K562 (cell line): ENCODE results near the gene PRRG4. TPM values are rescaled to one million over a fixed set of nuclear protein-coding genes. Genes with fewer than 3 reads are reported as not detected.
A peak's percentile ranks its signal among the peaks of the same experiment; 100 is the strongest.
"Not testable (repeated sequence)": the region's sequence is repeated elsewhere in the genome, so short reads cannot be mapped to it uniquely, and the experiment has no call there.

Experiments
- ATAC-seq: fragments of 200-7000 bp; cut with Tn5 transposase; 3 replicates; pipeline ENCODE4 v1.9.1; 2020; ENCODE audit warnings: moderate library complexity
- BruUV-seq: library from RNA; stranded (reverse); fragments of 400-500 nt; replicated peaks from 2 replicates; lab custom pipeline; 2021; lab: Mats Ljungman, UMichigan
- CTCF ChIA-PET: fragments of 300-600 bp; formaldehyde crosslinking; extraction: SDS; loops from one replicate; lab custom pipeline; 2021; ENCODE audit warnings: low intra/inter-chr PET ratio; lab: Yijun Ruan, JAX
- POLR2A ChIA-PET: fragments of 300-600, 350-650 bp; sonication (Branson Sonifier 250); formaldehyde crosslinking; extraction: SDS; loops from one replicate; lab custom pipeline; 2021; ENCODE audit warnings: antibody characterized with exemption, inconsistent platforms; lab: Yijun Ruan, JAX
- DNase-seq, 4 experiments: peaks; one replicate each; pipeline versions ENCODE4 v3.0.0 to v3.0.0-alpha.2; 2011 to 2018; ENCODE audit warnings: low spot score in 3 of 4, mixed read lengths in 3 of 4; ENCODE audit errors: extremely low read depth in 1 of 4
- FAIRE-seq: peaks from 2 replicates; lab custom pipeline; 2011; peaks lifted over from hg19 to GRCh38; lab: Jason Lieb, UNC
- H2AFZ ChIP-seq: 2 replicates; pipeline ENCODE4 v1.6.0; 2011; ENCODE audit warnings: low read depth, low read length, control low read depth, inconsistent platforms
- H3K27ac ChIP-seq: fragments of 200-600 bp; 3 replicates; pipeline ENCODE4 v1.8.0; 2011; ENCODE audit warnings: low read depth, mild to moderate bottlenecking, control low read depth, inconsistent platforms, low read length, moderate library complexity, mixed read lengths; ENCODE audit errors: extremely low read depth
- H3K27me3 ChIP-seq, 2 experiments: fragments of 300-600 bp in 1 of 2; 2 replicates in 1 of 2; 3 replicates in 1 of 2; pipeline versions ENCODE4 v1.6.0 to v1.8.0; 2011; ENCODE audit warnings: inconsistent platforms in 2 of 2, low read length in 2 of 2, mild to moderate bottlenecking in 1 of 2, mixed read lengths in 1 of 2, moderate library complexity in 1 of 2; ENCODE audit not compliant: control insufficient read depth in 2 of 2, insufficient read depth in 2 of 2
- H3K36me3 ChIP-seq: fragments of 300-600 bp; 3 replicates; pipeline ENCODE4 v1.8.0; 2011; ENCODE audit warnings: mild to moderate bottlenecking, low read length, inconsistent platforms; ENCODE audit not compliant: control insufficient read depth, insufficient read depth
- H3K4me1 ChIP-seq, 2 experiments: fragments of 200-600 bp in 1 of 2; replicated peaks in 1 of 2; 2 replicates in 1 of 2; 3 replicates in 1 of 2; pipeline versions ENCODE4 v1.5.1 to v1.8.0; 2011; ENCODE audit warnings: inconsistent platforms in 2 of 2, low read length in 2 of 2, mild to moderate bottlenecking in 1 of 2, mixed read lengths in 1 of 2, moderate library complexity in 1 of 2; ENCODE audit not compliant: control insufficient read depth in 2 of 2, insufficient read depth in 2 of 2
- H3K4me2 ChIP-seq: 2 replicates; pipeline ENCODE4 v1.6.1; 2011; ENCODE audit warnings: low read length, control low read depth, inconsistent platforms, mixed read lengths; ENCODE audit not compliant: insufficient read depth
- H3K4me3 ChIP-seq: fragments of 200-600 bp; sonication (generic), shearing (Covaris generic); 2 replicates; pipeline ENCODE4 v1.5.1; 2016; ENCODE audit warnings: control low read depth, inconsistent platforms
- H3K79me2 ChIP-seq: fragments of 200-600 bp; 3 replicates; pipeline ENCODE4 v1.8.0; 2011; ENCODE audit warnings: low read length, inconsistent platforms; ENCODE audit not compliant: control insufficient read depth, insufficient read depth
- H3K9ac ChIP-seq, 2 experiments: 2 replicates each; pipeline versions ENCODE4 v1.6.0 to v1.6.1; 2011; ENCODE audit warnings: low read depth in 2 of 2, low read length in 2 of 2, control low read depth in 1 of 2, inconsistent platforms in 1 of 2, mild to moderate bottlenecking in 1 of 2, mixed read lengths in 1 of 2; ENCODE audit not compliant: insufficient read depth in 1 of 2
- H3K9me1 ChIP-seq: one replicate; pipeline ENCODE4 v1.6.0; 2011; ENCODE audit warnings: inconsistent platforms, mild to moderate bottlenecking, low read length, moderate library complexity; ENCODE audit not compliant: control insufficient read depth, insufficient read depth
- H3K9me3 ChIP-seq: replicated peaks from 2 replicates; pipeline ENCODE4 v1.5.1; 2011; ENCODE audit warnings: low read depth, low read length, inconsistent platforms; ENCODE audit not compliant: control insufficient read depth, insufficient read depth
- H4K20me1 ChIP-seq: replicated peaks from 2 replicates; pipeline ENCODE4 v1.6.1; 2011; ENCODE audit warnings: low read length, inconsistent platforms, mixed read lengths; ENCODE audit not compliant: control insufficient read depth, insufficient read depth
- CEBPZ ChIP-seq: fragments of 150-350 bp; IDR thresholded peaks from 2 replicates; pipeline ENCODE4 v1.6.1; 2014; ENCODE audit warnings: low read depth, mild to moderate bottlenecking, low read length, borderline replicate concordance
- GTF2B ChIP-seq: IDR thresholded peaks from 2 replicates; pipeline ENCODE4 v1.6.1; 2011; ENCODE audit not compliant: insufficient read length; ENCODE audit errors: extremely low read depth
- MCM5 ChIP-seq: fragments of 450-650 bp; IDR thresholded peaks from 2 replicates; pipeline ENCODE4 v1.6.1; 2016; ENCODE audit warnings: low read depth
- MLLT1 ChIP-seq, 2 experiments: fragments of 450-650 bp; IDR thresholded peaks; 2 replicates each; pipeline ENCODE4 v1.6.1; 2016
- POLR2G ChIP-seq: fragments of 200-400 bp; formaldehyde crosslinking; IDR thresholded peaks from 2 replicates; pipeline ENCODE4 v1.6.1; 2017; ENCODE audit warnings: low read depth, mild to moderate bottlenecking, antibody characterized with exemption, low read length, moderate library complexity
- RHOXF2B ChIP-seq: fragments of 250-450 bp; sonication (Bioruptor Pico); conservative IDR thresholded peaks from 2 replicates; pipeline ENCODE4 v1.5.1; 2021
- SRSF1 ChIP-seq: fragments of 200-400 bp; formaldehyde crosslinking; IDR thresholded peaks from 2 replicates; pipeline ENCODE4 v1.6.1; 2017; ENCODE audit warnings: mild to moderate bottlenecking, low read depth, low read length, moderate library complexity
- ZNF583 ChIP-seq: fragments of 250-450 bp; sonication (Bioruptor Pico); IDR thresholded peaks from 2 replicates; pipeline ENCODE4 v1.4.0; 2020
- ZNF75A ChIP-seq: fragments of 450-650 bp; formaldehyde crosslinking; IDR thresholded peaks from 2 replicates; pipeline ENCODE4 v1.4.0; 2020; ENCODE audit warnings: mild to moderate bottlenecking
- WGBS: fragments of 100-300 bp; shearing (Covaris generic); methylation state at CpG from one replicate; pipeline ENCODE4 v1.1.6; 2016; ENCODE audit warnings: low coverage, mixed read lengths; ENCODE audit not compliant: insufficient coverage; ENCODE audit errors: missing lambda C conversion rate; 5-methylcytosine and 5-hydroxymethylcytosine counted together
- in situ Hi-C: fragments of 300-500 bp; cut with MboI; formaldehyde crosslinking; loops from 4 replicates; pipeline ENCODE4 v1.15.0; 2018; ENCODE audit warnings: inconsistent platforms, mixed read lengths
- intact Hi-C: fragments of 100-400 bp; cut with micrococcal nuclease; formaldehyde crosslinking; loops from 2 replicates; pipeline ENCODE4 v1.14.2; 2022
- polyA plus RNA-seq, 8 experiments: library from polyadenylated mRNA; depleted of rRNA in 4 of 8; stranded (reverse) in 5 of 8; unstranded in 3 of 8; fragments of >200 nt; fragmentation: Nextera tagmentation in 2 of 8; fragmentation: Illumina TruSeq in 1 of 8; extraction: Ambion mirVana in 2 of 8; extraction: Trizol in 1 of 8; gene quantifications; 2 replicates each; pipeline versions ENCODE4 v1.2.1 to v1.2.3, GENCODE V29; 2011 to 2014; ENCODE audit warnings: inconsistent platforms in 1 of 8, missing spikeins in 1 of 8
- total RNA-seq, 7 experiments: library from RNA; depleted of rRNA in 6 of 7; stranded (reverse); fragments of >200 nt in 6 of 7; fragmentation: Illumina TruSeq in 2 of 7; extraction: Trizol in 2 of 7; gene quantifications; 2 replicates each; pipeline versions ENCODE4 v1.2.1 to v1.2.3, GENCODE V29; 2011 to 2021; ENCODE audit warnings: low replicate concordance in 1 of 7

Gene PRRG4
- total and polyA plus RNA-seq, 9 of the 15 experiments (the other 6 are each of a cell fraction or from before 2014, with no cell fraction given) = not detected

DNA sequence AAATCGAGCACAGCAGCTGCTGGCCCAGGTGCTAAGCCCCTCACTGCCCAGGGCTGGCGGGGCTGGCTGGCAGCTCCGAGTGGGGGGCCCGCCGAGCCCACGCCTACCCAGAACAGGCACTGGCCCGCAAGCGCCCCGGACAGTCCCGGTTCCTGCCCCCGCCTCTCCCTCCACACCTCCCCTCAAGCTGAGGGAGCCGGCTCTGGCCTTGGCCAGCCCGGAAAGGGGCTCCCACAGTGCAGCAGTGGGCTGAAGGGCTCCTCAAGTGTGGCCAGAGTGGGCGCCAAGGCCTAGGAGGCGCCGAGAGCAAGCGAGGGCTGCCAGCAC, 58.6 kb downstream of the PRRG4 start:
- 0 out of 2 replicates have a peak, but pooled peaks have one; percentile 15 for TF ChIP-seq POLR2G
- TF ChIP-seq, all 486 proteins: peak for 1; not testable (repeated sequence) for 485

GRCh38 chr11:32888805-32889204, 59.1 kb downstream of the PRRG4 start:
- H2AFZ ChIP-seq = no peak overlapping the region
- no TSS peak for BruUV-seq
- H3K4me3 ChIP-seq = no peak overlapping the region
- POLR2A ChIA-PET = no interaction called here
- peaks cover 9 to 10% of the 10 kb centered on the region in 2 experiments; a peak in 3 of 5 replicates for H3K4me1 ChIP-seq
- no peak for DNase-seq
- no peak overlapping the region for H3K4me2 ChIP-seq
- H3K9me3 ChIP-seq = no peaks in the 10 kb centered on the region
- in situ Hi-C loops = no loop called here
- H3K27ac ChIP-seq = no peak overlapping the region
- H3K9ac ChIP-seq = no peak overlapping the region
- intact Hi-C loops = loop anchor here (10.0 kb wide), 1 partner anchor 76 kb away; no protein-coding TSS in a partner anchor
- H3K79me2 ChIP-seq = peaks cover 19% of the 10 kb centered on the region
- ATAC-seq = no peak
- CTCF ChIA-PET = no interaction called here
- H3K27me3 ChIP-seq = no peaks in the 10 kb centered on the region
- H4K20me1 ChIP-seq = no peaks in the 10 kb centered on the region
- no peaks in the 10 kb centered on the region for H3K9me1 ChIP-seq
- FAIRE-seq = no peak
- no peaks in the 10 kb centered on the region; the same call in 2 of the 3 replicates for H3K36me3 ChIP-seq
- TF ChIP-seq SRSF1 (no peak), ZNF75A (CRISPR knock-in tag) (no peak), GTF2B (no peak), MCM5 (no peak), MLLT1 (IDR thresholded peaks at IDR 0.05) (no peak), RHOXF2B (CRISPR knock-in tag) (no peak), ZNF583 (CRISPR knock-in tag) (no peak), CEBPZ (no peak)

More for the DNA sequence above, 58.6 kb downstream of the PRRG4 start:
- H3K36me3 ChIP-seq, H3K9ac ChIP-seq, H3K9me3 ChIP-seq, CTCF ChIA-PET, POLR2A ChIA-PET, H4K20me1 ChIP-seq, BruUV-seq, DNase-seq, H3K27me3 ChIP-seq, H3K9me1 ChIP-seq, FAIRE-seq, ATAC-seq, H3K27ac ChIP-seq, H3K4me3 ChIP-seq, H3K4me2 ChIP-seq, H2AFZ ChIP-seq, in situ Hi-C loops: not testable (repeated sequence)
- peaks cover 15% of the 10 kb centered on the region for H3K79me2 ChIP-seq
- intact Hi-C loops = loop anchor here (10.0 kb wide), 1 partner anchor 76 kb away; no protein-coding TSS in a partner anchor
- WGBS = 85% methylated on average over 14 of the region's 17 CpGs
- H3K4me1 ChIP-seq = peaks cover 5 to 10% of the 10 kb centered on the region in 2 experiments; a peak in 3 of 5 replicates
